GM19468 (cell line): ENCODE data around the gene SMARCAD1.

Source experiments
- ATAC-seq: cut with Tn5 transposase; IDR thresholded peaks from one replicate; pipeline ENCODE4 v1.9.1; 2021; ENCODE audit warnings: mild to moderate bottlenecking, moderate library complexity, moderate number of reproducible peaks; ENCODE audit not compliant: unreplicated experiment; ENCODE audit errors: extremely low read depth

The SMARCAD1 gene

GRCh38 chr4:94228493-94229216, 21.0 kb downstream of the SMARCAD1 start:
- no peak for ATAC-seq

- ATAC-seq: no peak
Measured at GRCh38 chr4:94232519-94232918, 24.9 kb downstream of the SMARCAD1 start.

- ATAC-seq: no peak
Measured at GRCh38 chr4:94235825-94236224, 28.2 kb downstream of the SMARCAD1 start.

- ATAC-seq: no peak
Measured at GRCh38 chr4:94237271-94237670, 29.6 kb downstream of the SMARCAD1 start.

GRCh38 chr4:94238160-94238559, 30.5 kb downstream of the SMARCAD1 start:
- ATAC-seq: no peak

GRCh38 chr4:94240384-94240783, 32.7 kb downstream of the SMARCAD1 start:
- ATAC-seq: no peak

GRCh38 chr4:94244087-94244828, 36.6 kb downstream of the SMARCAD1 start:
- ATAC-seq: no peak

GRCh38 chr4:94244829-94245185, 37.1 kb downstream of the SMARCAD1 start:
- no peak for ATAC-seq

- ATAC-seq: no peak
Measured at GRCh38 chr4:94251094-94251493, 43.4 kb downstream of the SMARCAD1 start.

GRCh38 chr4:94253036-94253435, 45.4 kb downstream of the SMARCAD1 start:
- ATAC-seq: no peak

- no peak for ATAC-seq
Measured at GRCh38 chr4:94256144-94256783, 48.6 kb downstream of the SMARCAD1 start.

- no peak for ATAC-seq
Measured at GRCh38 chr4:94256828-94257227, 49.2 kb downstream of the SMARCAD1 start.

- ATAC-seq: no peak
Measured at GRCh38 chr4:94262163-94263016, 54.7 kb downstream of the SMARCAD1 start.

- no peak for ATAC-seq
Measured at GRCh38 chr4:94267037-94267436, 59.4 kb downstream of the SMARCAD1 start.

GRCh38 chr4:94271248-94271647, 63.6 kb downstream of the SMARCAD1 start:
- no peak for ATAC-seq

- ATAC-seq: no peak
Measured at GRCh38 chr4:94274912-94275311, 67.2 kb downstream of the SMARCAD1 start.

- ATAC-seq: no peak
Measured at GRCh38 chr4:94276204-94276603, 68.5 kb downstream of the SMARCAD1 start.

GRCh38 chr4:94277534-94277933, 69.9 kb downstream of the SMARCAD1 start:
- no peak for ATAC-seq

- no peak for ATAC-seq
Measured at GRCh38 chr4:94278781-94279180, 71.1 kb downstream of the SMARCAD1 start.

- ATAC-seq: peak; percentile 53
Measured at GRCh38 chr4:94284889-94285288, 77.2 kb downstream of the SMARCAD1 start.
